ENCODE data around the gene KDM6A.

The KDM6A gene

GRCh38 chrX:44896876-44897186 lies 23.8 kb downstream of the KDM6A start:
- no peaks in the 10 kb centered on the region for H3K9me3 ChIP-seq (ENCODE audit: control insufficient read depth, low read length)
- no peak overlapping the region for H2AFZ ChIP-seq
- no peak overlapping the region for H3K27ac ChIP-seq
- H3K4me2 ChIP-seq (ENCODE audit: low read length) = no peak overlapping the region
- TF ChIP-seq CTCF (IDR thresholded peaks at IDR 0.05) = no peak
- no peaks in the 10 kb centered on the region for H3K27me3 ChIP-seq (ENCODE audit: control insufficient read depth, insufficient read depth, low read length)
- no peaks in the 10 kb centered on the region for H3K36me3 ChIP-seq (ENCODE audit: control insufficient read depth, insufficient read depth, low read length)
- peaks cover 31% of the 10 kb centered on the region for H3K79me2 ChIP-seq
- H3K4me1 ChIP-seq = no peaks in the 10 kb centered on the region
- H3K4me3 ChIP-seq (ENCODE audit: low read depth, low read length) = no peak overlapping the region
- no peak overlapping the region for H3K9ac ChIP-seq

DNA sequence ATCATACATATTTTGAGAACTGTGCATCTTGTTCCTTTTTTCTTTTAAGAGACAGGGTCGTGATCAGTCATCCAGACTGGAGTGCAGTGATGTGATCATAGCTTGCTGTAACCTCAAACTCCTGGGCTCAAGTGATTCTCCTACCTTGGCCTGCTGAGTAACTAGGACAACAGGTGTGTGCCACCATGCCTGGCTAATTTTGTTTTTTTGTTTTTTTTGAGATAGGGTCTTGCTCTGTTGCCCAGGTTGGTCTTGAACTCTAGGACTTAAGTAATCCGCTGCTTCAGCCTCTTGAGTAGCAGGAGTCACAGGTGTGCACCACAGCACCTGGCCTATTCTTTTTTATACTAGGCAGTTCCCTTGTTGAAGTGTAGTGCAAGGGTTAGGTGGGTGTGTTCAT lies 24.6 kb downstream of the KDM6A start:
- no peak overlapping the region for H3K4me2 ChIP-seq (ENCODE audit: low read length)
- no peak for TF ChIP-seq CTCF (IDR thresholded peaks at IDR 0.05)
- H3K4me1 ChIP-seq = no peaks in the 10 kb centered on the region
- H3K79me2 ChIP-seq = peaks cover 35% of the 10 kb centered on the region
- no peaks in the 10 kb centered on the region for H3K36me3 ChIP-seq (ENCODE audit: control insufficient read depth, insufficient read depth, low read length)
- H3K9me3 ChIP-seq (ENCODE audit: control insufficient read depth, low read length) = no peaks in the 10 kb centered on the region
- H3K27me3 ChIP-seq (ENCODE audit: control insufficient read depth, insufficient read depth, low read length) = no peaks in the 10 kb centered on the region
- H3K4me3 ChIP-seq (ENCODE audit: low read depth, low read length) = no peak overlapping the region
- H3K27ac ChIP-seq = no peak overlapping the region
- H3K9ac ChIP-seq = no peak overlapping the region
- H2AFZ ChIP-seq = no peak overlapping the region

- H3K27ac ChIP-seq = no peak overlapping the region
- no peak for TF ChIP-seq CTCF (IDR thresholded peaks at IDR 0.05)
Measured at GRCh38 chrX:44898411-44899221, 25.6 kb downstream of the KDM6A start.

GRCh38 chrX:44899946-44900345 lies 27.0 kb downstream of the KDM6A start:
- Histone ChIP-seq H3K27me3 (ENCODE audit: control insufficient read depth, insufficient read depth, low read length) (no peaks in the 10 kb centered on the region), H3K9ac (no peak overlapping the region), H3K4me3 (ENCODE audit: low read depth, low read length) (no peak overlapping the region), H2AFZ (no peak overlapping the region), H3K9me3 (ENCODE audit: control insufficient read depth, low read length) (no peaks in the 10 kb centered on the region), H3K4me1 (no peaks in the 10 kb centered on the region), H3K79me2 (peaks cover 38% of the 10 kb centered on the region), H3K4me2 (ENCODE audit: low read length) (no peak overlapping the region), H3K27ac (no peak overlapping the region), H3K36me3 (ENCODE audit: control insufficient read depth, insufficient read depth, low read length) (no peaks in the 10 kb centered on the region)
- no peak for TF ChIP-seq CTCF (IDR thresholded peaks at IDR 0.05)

More at GRCh38 chrX:44898411-44899221, 25.6 kb downstream of the KDM6A start:
- Histone ChIP-seq H3K4me1 (no peaks in the 10 kb centered on the region), H3K27me3 (ENCODE audit: control insufficient read depth, insufficient read depth, low read length) (no peaks in the 10 kb centered on the region), H2AFZ (no peak overlapping the region), H3K9ac (no peak overlapping the region), H3K4me3 (ENCODE audit: low read depth, low read length) (no peak overlapping the region), H3K79me2 (peaks cover 41% of the 10 kb centered on the region), H3K36me3 (ENCODE audit: control insufficient read depth, insufficient read depth, low read length) (no peaks in the 10 kb centered on the region), H3K9me3 (ENCODE audit: control insufficient read depth, low read length) (no peaks in the 10 kb centered on the region), H3K4me2 (ENCODE audit: low read length) (no peak overlapping the region)

- H3K9me3 ChIP-seq (ENCODE audit: control insufficient read depth, low read length) = no peaks in the 10 kb centered on the region
- H3K4me1 ChIP-seq = peaks cover 5% of the 10 kb centered on the region
- no peaks in the 10 kb centered on the region for H3K27me3 ChIP-seq (ENCODE audit: control insufficient read depth, insufficient read depth, low read length)
- no peak overlapping the region for H3K4me3 ChIP-seq (ENCODE audit: low read depth, low read length)
- no peak overlapping the region for H2AFZ ChIP-seq
- H3K27ac ChIP-seq = no peak overlapping the region
- H3K79me2 ChIP-seq = peaks cover 25% of the 10 kb centered on the region
- H3K36me3 ChIP-seq (ENCODE audit: control insufficient read depth, insufficient read depth, low read length) = no peaks in the 10 kb centered on the region
- no peak overlapping the region for H3K9ac ChIP-seq
- no peak overlapping the region for H3K4me2 ChIP-seq (ENCODE audit: low read length)
- no peak for TF ChIP-seq CTCF (IDR thresholded peaks at IDR 0.05)
Measured at GRCh38 chrX:44903107-44903506, 30.1 kb downstream of the KDM6A start.

Data from parathyroid adenoma (tissue), 2 donors.